GM19452 (cell line): ENCODE measurements around the gene IER5L.
"Not testable (repeated sequence)": the region's sequence is repeated elsewhere in the genome, so short reads cannot be mapped to it uniquely, and the experiment has no call there.

Experiments used
- ATAC-seq: cut with Tn5 transposase; IDR thresholded peaks from one replicate; pipeline ENCODE4 v1.9.1; 2021; ENCODE audit not compliant: unreplicated experiment

IER5L gene

GRCh38 chr9:129203556-129203909 lies 25.5 kb upstream of the IER5L start:
- no peak for ATAC-seq

DNA sequence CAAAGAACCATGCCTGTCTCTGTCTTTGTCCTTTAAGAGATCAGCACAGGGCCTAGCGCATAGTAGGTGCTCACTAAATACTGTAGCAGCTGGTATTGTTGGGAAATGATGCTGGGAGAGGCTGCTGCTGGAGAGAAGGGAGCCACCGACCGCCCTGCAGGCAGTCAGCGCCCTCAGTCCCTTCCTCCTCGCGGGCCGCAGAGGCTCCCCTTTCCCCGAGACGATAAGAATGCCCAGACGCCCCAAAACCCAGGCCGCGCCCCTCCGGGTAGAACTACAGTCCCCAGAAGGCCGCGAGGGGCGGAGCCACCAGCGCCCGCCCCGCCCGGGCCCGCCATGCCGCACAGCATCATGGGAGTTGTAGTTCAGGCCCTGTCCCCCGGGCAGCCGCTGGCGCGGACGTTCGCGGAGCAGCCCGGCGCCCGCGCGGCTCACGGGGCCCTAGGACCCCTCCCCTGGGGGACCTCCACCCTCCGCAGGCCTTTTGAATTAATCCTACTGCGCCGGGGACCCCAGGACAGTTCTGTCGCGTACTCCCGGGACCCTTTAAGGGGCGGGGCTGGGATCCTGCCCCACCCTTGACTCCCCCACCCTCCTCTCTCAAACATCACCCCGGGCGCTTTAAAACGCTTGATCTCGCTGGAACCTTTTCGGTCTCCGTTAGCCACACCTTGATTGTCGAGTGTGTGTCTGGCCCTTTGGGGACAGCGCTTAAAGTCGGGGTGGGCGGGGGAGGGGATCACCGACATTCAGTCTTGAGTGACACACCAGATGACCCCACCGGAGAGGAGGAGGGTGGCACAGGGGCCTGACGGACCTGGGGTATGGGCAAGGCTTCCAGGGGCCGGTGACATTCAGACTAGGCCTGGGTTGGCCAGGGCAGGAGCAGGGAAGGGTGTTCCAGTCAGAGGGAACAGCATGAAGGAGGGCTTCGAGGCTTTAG lies 24.8 kb upstream of the IER5L start:
- peak; percentile 91 for ATAC-seq

DNA sequence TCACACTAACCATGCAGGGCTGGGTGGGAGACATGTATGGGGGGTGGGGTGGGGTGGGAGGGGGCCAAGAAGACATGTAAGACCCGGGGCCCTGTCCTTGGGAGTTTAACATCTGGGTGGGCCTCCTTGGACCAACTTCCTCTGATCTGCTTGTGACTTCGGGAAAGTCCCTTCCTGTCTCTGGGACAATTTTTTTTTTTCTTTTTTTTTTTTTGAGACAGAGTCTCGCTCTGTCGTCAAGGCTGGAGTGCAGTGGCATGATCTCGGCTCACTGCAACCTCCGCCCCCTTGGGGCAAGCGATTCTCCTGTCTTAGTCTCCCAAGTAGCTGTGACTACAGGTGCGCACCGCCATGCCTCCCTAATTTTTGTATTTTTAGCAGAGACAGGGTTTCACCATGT lies 23.8 kb upstream of the IER5L start:
- ATAC-seq = no peak

GRCh38 chr9:129201289-129201688 lies 23.2 kb upstream of the IER5L start:
- ATAC-seq = no peak

DNA sequence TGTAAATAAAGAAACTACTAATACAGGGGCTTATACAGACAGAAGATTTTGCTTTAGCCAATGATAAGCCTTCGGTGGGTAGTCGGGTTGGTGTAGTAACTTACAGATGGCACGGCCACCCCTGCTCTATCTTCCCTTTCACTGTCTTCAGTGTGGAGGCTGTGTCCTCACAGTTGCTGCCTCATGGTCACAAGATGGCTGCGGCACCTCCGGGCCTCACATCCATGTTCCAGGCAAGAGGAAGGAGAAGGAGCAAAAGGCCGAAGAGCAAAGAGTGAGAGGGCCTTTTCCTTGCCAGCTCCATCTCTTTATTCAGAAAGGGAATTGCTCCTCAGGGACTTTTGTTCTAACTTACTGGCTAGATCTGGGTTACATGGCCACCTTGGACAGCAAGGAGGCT lies 22.2 kb upstream of the IER5L start:
- ATAC-seq = no peak

GRCh38 chr9:129199044-129199435 lies 21.0 kb upstream of the IER5L start:
- ATAC-seq = no peak

GRCh38 chr9:129198319-129199043 lies 20.4 kb upstream of the IER5L start:
- no peak for ATAC-seq

GRCh38 chr9:129197978-129198318 lies 19.9 kb upstream of the IER5L start:
- no peak for ATAC-seq

- not testable (repeated sequence) for ATAC-seq
Observed at GRCh38 chr9:129197045-129197444, 19.0 kb upstream of the IER5L start.

DNA sequence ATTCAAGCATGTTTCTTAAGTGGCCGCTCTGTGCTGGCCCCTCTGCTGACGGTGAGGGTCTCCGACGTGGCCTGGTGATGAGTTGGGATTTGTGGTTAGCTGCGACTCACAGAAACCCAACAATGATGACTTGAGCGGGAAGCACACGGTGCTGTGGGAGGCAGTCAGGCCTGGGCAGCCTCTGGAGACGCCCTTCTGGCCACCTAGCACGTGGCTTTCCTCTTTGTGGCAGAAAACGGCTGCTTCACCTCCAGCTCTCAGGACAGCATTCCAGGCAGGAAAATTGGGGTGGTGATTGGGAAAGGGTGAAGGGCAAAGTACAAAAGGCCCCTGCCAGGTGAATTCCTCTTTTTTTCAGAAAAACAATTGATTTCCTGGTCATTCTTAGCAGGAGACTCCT lies 17.5 kb upstream of the IER5L start:
- ATAC-seq = no peak

DNA sequence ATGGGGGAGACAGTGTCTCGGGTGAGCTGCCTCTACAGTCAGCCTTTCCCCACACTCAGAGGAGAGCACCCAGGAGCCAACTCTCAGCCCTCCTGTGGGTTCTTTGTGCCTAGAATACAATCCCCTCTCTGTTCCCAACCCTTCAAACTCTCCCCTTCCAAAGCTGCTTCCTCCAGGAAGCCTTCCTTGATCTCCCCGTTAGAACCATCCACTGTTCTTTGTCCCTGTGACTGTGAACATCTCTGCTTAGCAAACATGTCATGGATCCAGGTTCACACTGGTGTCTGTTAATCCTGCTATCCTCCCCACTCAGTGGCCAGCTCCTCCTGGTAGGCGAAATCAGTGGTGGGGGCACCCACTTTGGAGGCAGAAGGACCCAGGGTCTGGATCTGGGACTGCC lies 16.2 kb upstream of the IER5L start:
- no peak for ATAC-seq

DNA sequence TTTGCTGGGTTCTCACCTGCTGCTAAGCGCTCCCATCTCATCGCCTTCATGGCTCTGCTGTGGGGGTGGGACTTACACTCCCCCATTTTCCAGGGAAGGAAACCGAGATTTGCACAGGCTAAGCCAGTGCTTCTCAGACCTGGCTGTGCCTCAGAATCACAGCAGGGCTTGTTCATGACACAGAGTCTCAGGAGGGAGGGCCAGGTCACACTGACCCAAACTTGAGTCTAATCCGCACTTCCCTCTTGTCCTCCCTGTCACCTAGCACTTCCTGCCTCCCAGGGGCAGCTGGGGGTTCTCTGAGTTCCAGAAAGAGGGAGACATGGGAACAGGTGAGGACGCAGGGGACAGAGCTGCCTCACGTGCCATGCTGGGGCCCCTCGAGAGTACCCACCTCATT lies 15.6 kb upstream of the IER5L start:
- ATAC-seq = no peak

GRCh38 chr9:129191234-129191633 lies 13.2 kb upstream of the IER5L start:
- no peak for ATAC-seq

GRCh38 chr9:129189971-129190370 lies 11.9 kb upstream of the IER5L start:
- not testable (repeated sequence) for ATAC-seq

GRCh38 chr9:129187042-129187441 lies 9.0 kb upstream of the IER5L start:
- ATAC-seq = no peak

DNA sequence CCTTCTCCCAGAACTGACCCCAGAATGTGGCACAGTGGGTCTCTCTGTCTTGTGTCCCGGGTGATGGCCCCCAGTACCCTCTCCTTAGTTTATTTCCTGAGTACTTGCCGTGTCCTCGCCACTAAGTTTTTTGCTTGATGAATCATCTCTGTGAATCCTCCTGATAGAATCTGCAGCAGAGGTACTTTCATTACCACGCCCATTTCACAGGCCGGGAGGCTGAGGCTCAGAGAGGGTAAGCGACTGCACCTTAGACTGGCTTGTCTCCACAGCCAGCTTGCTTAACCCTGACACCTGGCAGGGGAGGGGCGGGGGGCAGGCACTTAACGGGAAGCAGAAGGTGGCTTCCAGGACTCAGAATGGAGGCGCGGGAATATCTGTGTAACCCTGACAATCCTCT lies 7.9 kb upstream of the IER5L start:
- ATAC-seq = no peak

- no peak for ATAC-seq
Observed at GRCh38 chr9:129185402-129185801, 7.3 kb upstream of the IER5L start.

- ATAC-seq = no peak
Observed at GRCh38 chr9:129184596-129185122, 6.6 kb upstream of the IER5L start.

GRCh38 chr9:129184219-129184524 lies 6.1 kb upstream of the IER5L start:
- ATAC-seq = no peak

- ATAC-seq = no peak
Observed at GRCh38 chr9:129183495-129184218, 5.6 kb upstream of the IER5L start.

GRCh38 chr9:129182625-129183494 lies 4.8 kb upstream of the IER5L start:
- ATAC-seq = no peak
